Hepatocyte (in vitro differentiated cells): ENCODE data around the gene DENND6A. TPM values are rescaled to one million over a fixed set of nuclear protein-coding genes. Genes with fewer than 3 reads are reported as not detected.
A peak's percentile ranks its signal among the peaks of the same experiment; 100 is the strongest.
"Not testable (repeated sequence)": the region's sequence is repeated elsewhere in the genome, so short reads cannot be mapped to it uniquely, and the experiment has no call there.

Experiments
- DNase-seq: peaks from one replicate; pipeline ENCODE4 v3.0.0-alpha.2; 2016; ENCODE audit warnings: low spot score
- H2AFZ ChIP-seq: fragments of 200-600 bp; sonication (generic); 2 replicates; pipeline ENCODE4 v1.6.0; 2016; ENCODE audit warnings: antibody characterized with exemption, mild to moderate bottlenecking
- H3K27ac ChIP-seq: fragments of 200-600 bp; sonication (generic); 2 replicates; pipeline ENCODE4 v1.5.1; 2016; ENCODE audit warnings: mild to moderate bottlenecking
- H3K27me3 ChIP-seq: fragments of 200-600 bp; sonication (generic); 2 replicates; pipeline ENCODE4 v1.6.1; 2016
- H3K36me3 ChIP-seq: fragments of 200-600 bp; sonication (generic); replicated peaks from 2 replicates; pipeline ENCODE4 v1.5.1; 2016; ENCODE audit warnings: low read depth; ENCODE audit not compliant: insufficient read depth
- H3K4me1 ChIP-seq: fragments of 200-600 bp; sonication (generic); 2 replicates; pipeline ENCODE4 v1.5.1; 2016; ENCODE audit warnings: mild to moderate bottlenecking, moderate library complexity; ENCODE audit not compliant: insufficient read depth
- H3K4me2 ChIP-seq: fragments of 200-600 bp; sonication (generic); 2 replicates; pipeline ENCODE4 v1.6.0; 2016
- H3K4me3 ChIP-seq: fragments of 200-600 bp; sonication (generic); 2 replicates; pipeline ENCODE4 v1.5.1; 2016; ENCODE audit warnings: mild to moderate bottlenecking
- H3K79me2 ChIP-seq: fragments of 200-600 bp; sonication (generic); 2 replicates; pipeline ENCODE4 v1.6.0; 2017; ENCODE audit warnings: mild to moderate bottlenecking
- H3K9me2 ChIP-seq: fragments of 200-600 bp; sonication (generic); replicated peaks from 2 replicates; pipeline ENCODE4 v1.6.0; 2017; ENCODE audit warnings: mild to moderate bottlenecking; ENCODE audit not compliant: insufficient read depth
- H3K9me3 ChIP-seq: fragments of 200-600 bp; sonication (generic); 2 replicates; pipeline ENCODE4 v1.5.1; 2016; ENCODE audit warnings: low read depth, mild to moderate bottlenecking
- H4K20me1 ChIP-seq: fragments of 200-600 bp; sonication (generic); 2 replicates; pipeline ENCODE4 v1.6.0; 2016; ENCODE audit warnings: mild to moderate bottlenecking; ENCODE audit not compliant: insufficient read depth, poor library complexity, severe bottlenecking
- CTCF ChIP-seq: fragments of 200-600 bp; sonication (generic); IDR thresholded peaks from 2 replicates; pipeline ENCODE4 v1.5.1; 2016; ENCODE audit warnings: antibody characterized with exemption, mild to moderate bottlenecking; ENCODE audit not compliant: poor library complexity
- EZH2 ChIP-seq: fragments of 200-600 bp; sonication (generic); IDR thresholded peaks from 2 replicates; pipeline ENCODE4 v1.6.1; 2016; ENCODE audit warnings: antibody characterized with exemption, mild to moderate bottlenecking, borderline replicate concordance
- EZH2phosphoT487 ChIP-seq: fragments of 200-600 bp; sonication (generic); IDR thresholded peaks from one replicate; pipeline ENCODE4 v1.6.1; 2018; ENCODE audit warnings: antibody characterized with exemption, mild to moderate bottlenecking, low read depth, moderate library complexity; ENCODE audit not compliant: unreplicated experiment, severe bottlenecking
- WGBS: methylation state at CpG from one replicate; pipeline ENCODE4 v1.1.6; 2016; ENCODE audit warnings: low lambda C conversion rate; ENCODE audit errors: missing lambda C conversion rate; 5-methylcytosine and 5-hydroxymethylcytosine counted together
- polyA plus RNA-seq: library from polyadenylated mRNA; unstranded; fragments of >200 nt; fragmentation: Nextera tagmentation; extraction: Ambion mirVana; gene quantifications from 2 replicates; pipeline ENCODE4 v1.2.1, GENCODE V29; 2016
- total RNA-seq: library from RNA; depleted of rRNA; stranded (reverse); fragments of >200 nt; gene quantifications from 2 replicates; pipeline ENCODE4 v1.2.3, GENCODE V29; 2014

DENND6A gene
- total and polyA plus RNA-seq, 2 experiments from 2014 or later: 6.3 to 19.3 TPM

GRCh38 chr3:57647292-57647940 lies 45.5 kb downstream of the DENND6A start:
- no peak for DNase-seq
- H3K36me3 ChIP-seq: no peaks in the 10 kb centered on the region
- H3K27me3 ChIP-seq: no peaks in the 10 kb centered on the region
- TF ChIP-seq CTCF (no peak), EZH2 (no peak), EZH2phosphoT487 (no peak)
- no peak overlapping the region for H3K4me2 ChIP-seq
- H3K9me3 ChIP-seq: no peaks in the 10 kb centered on the region
- no peak overlapping the region for H3K27ac ChIP-seq
- no peaks in the 10 kb centered on the region for H3K9me2 ChIP-seq
- H3K4me1 ChIP-seq: no peaks in the 10 kb centered on the region
- peaks cover 7% of the 10 kb centered on the region for H3K79me2 ChIP-seq
- no peak overlapping the region for H2AFZ ChIP-seq
- WGBS: 90% methylated on average over 2 of the region's 2 CpGs
- H4K20me1 ChIP-seq: no peaks in the 10 kb centered on the region
- no peak overlapping the region for H3K4me3 ChIP-seq

- H3K27ac ChIP-seq: no peak overlapping the region
- H3K4me2 ChIP-seq: no peak overlapping the region
- no peak overlapping the region for H3K4me3 ChIP-seq
- no peak for TF ChIP-seq EZH2
- no peak for TF ChIP-seq EZH2phosphoT487
- peak; percentile 29 for TF ChIP-seq CTCF
- no peaks in the 10 kb centered on the region for H3K9me2 ChIP-seq
- no peaks in the 10 kb centered on the region for H3K4me1 ChIP-seq
- no peaks in the 10 kb centered on the region for H3K27me3 ChIP-seq
- no peaks in the 10 kb centered on the region for H3K36me3 ChIP-seq
- H2AFZ ChIP-seq: no peak overlapping the region
- H4K20me1 ChIP-seq: no peaks in the 10 kb centered on the region
- H3K79me2 ChIP-seq: peaks cover 7% of the 10 kb centered on the region
- peak; percentile 14 for DNase-seq
- H3K9me3 ChIP-seq: no peaks in the 10 kb centered on the region
- WGBS: 90% methylated on average over 2 of the region's 2 CpGs
Measured at GRCh38 chr3:57646723-57647122, 46.2 kb downstream of the DENND6A start.

GRCh38 chr3:57644740-57645139 lies 48.1 kb downstream of the DENND6A start:
- Histone ChIP-seq H3K27me3 (no peaks in the 10 kb centered on the region), H3K4me3 (no peak overlapping the region), H3K4me1 (no peaks in the 10 kb centered on the region), H3K9me2 (no peaks in the 10 kb centered on the region), H3K79me2 (peaks cover 7% of the 10 kb centered on the region), H3K27ac (no peak overlapping the region), H3K36me3 (no peaks in the 10 kb centered on the region), H4K20me1 (no peaks in the 10 kb centered on the region), H3K4me2 (no peak overlapping the region), H2AFZ (no peak overlapping the region), H3K9me3 (no peaks in the 10 kb centered on the region)
- 96% methylated on average over 4 of the region's 4 CpGs for WGBS
- no peak for DNase-seq
- TF ChIP-seq CTCF (no peak), EZH2phosphoT487 (no peak), EZH2 (no peak)

- no peak for DNase-seq
- no peaks in the 10 kb centered on the region for H3K79me2 ChIP-seq
- H4K20me1 ChIP-seq: no peaks in the 10 kb centered on the region
- TF ChIP-seq CTCF (no peak), EZH2phosphoT487 (no peak), EZH2 (no peak)
- no peaks in the 10 kb centered on the region for H3K27me3 ChIP-seq
- no peak overlapping the region for H3K27ac ChIP-seq
- no peak overlapping the region for H2AFZ ChIP-seq
- no peaks in the 10 kb centered on the region for H3K4me1 ChIP-seq
- H3K9me3 ChIP-seq: no peaks in the 10 kb centered on the region
- no peaks in the 10 kb centered on the region for H3K9me2 ChIP-seq
- H3K36me3 ChIP-seq: no peaks in the 10 kb centered on the region
- H3K4me3 ChIP-seq: no peak overlapping the region
- no peak overlapping the region for H3K4me2 ChIP-seq
Measured at GRCh38 chr3:57637391-57637790, 55.5 kb downstream of the DENND6A start.

GRCh38 chr3:57634259-57634658 lies 58.6 kb downstream of the DENND6A start:
- not testable (repeated sequence) for DNase-seq
- WGBS: 92% methylated on average over 3 of the region's 3 CpGs

More at GRCh38 chr3:57634259-57634658, 58.6 kb downstream of the DENND6A start:
- H3K4me3 ChIP-seq, H2AFZ ChIP-seq, H4K20me1 ChIP-seq, H3K9me3 ChIP-seq, H3K4me2 ChIP-seq, H3K27ac ChIP-seq, H3K27me3 ChIP-seq, H3K9me2 ChIP-seq, H3K36me3 ChIP-seq, H3K79me2 ChIP-seq, H3K4me1 ChIP-seq: not testable (repeated sequence)
